Measurements from ENCODE around the gene HOXA1.
"Not testable (repeated sequence)": the region's sequence is repeated elsewhere in the genome, so short reads cannot be mapped to it uniquely, and the experiment has no call there.

HOXA1 gene

GRCh38 chr7:27053153-27053552 is 42.6 kb downstream of the HOXA1 start:
- in situ Hi-C loops (cut with HindIII; ENCODE audit: low sequenced_read_pairs): no loop called here

GRCh38 chr7:27051451-27051850 is 44.3 kb downstream of the HOXA1 start:
- in situ Hi-C loops (cut with HindIII; ENCODE audit: low sequenced_read_pairs): no loop called here

- in situ Hi-C loops (cut with HindIII; ENCODE audit: low sequenced_read_pairs): no loop called here
Measured at GRCh38 chr7:27048438-27048837, 47.4 kb downstream of the HOXA1 start.

- in situ Hi-C loops (cut with HindIII; ENCODE audit: low sequenced_read_pairs): no loop called here
Measured at GRCh38 chr7:27046854-27047549, 48.8 kb downstream of the HOXA1 start.

- in situ Hi-C loops (cut with HindIII; ENCODE audit: low sequenced_read_pairs): not testable (repeated sequence)
Measured at GRCh38 chr7:27045972-27046371, 49.8 kb downstream of the HOXA1 start.

GRCh38 chr7:27045066-27045465 is 50.7 kb downstream of the HOXA1 start:
- in situ Hi-C loops (cut with HindIII; ENCODE audit: low sequenced_read_pairs): not testable (repeated sequence)

Data from DLD1 (cell line).